Suppressor macrophage treated with lipopolysaccharide for 1 hour (primary cell): ENCODE data around the gene PVR.
"Not testable (repeated sequence)": the region's sequence is repeated elsewhere in the genome, so short reads cannot be mapped to it uniquely, and the experiment has no call there.

Experiments
- DNase-seq, 3 donors: peaks; one replicate each; pipeline ENCODE4 v3.0.0-alpha.2; 2020 to 2022

Gene PVR

DNA sequence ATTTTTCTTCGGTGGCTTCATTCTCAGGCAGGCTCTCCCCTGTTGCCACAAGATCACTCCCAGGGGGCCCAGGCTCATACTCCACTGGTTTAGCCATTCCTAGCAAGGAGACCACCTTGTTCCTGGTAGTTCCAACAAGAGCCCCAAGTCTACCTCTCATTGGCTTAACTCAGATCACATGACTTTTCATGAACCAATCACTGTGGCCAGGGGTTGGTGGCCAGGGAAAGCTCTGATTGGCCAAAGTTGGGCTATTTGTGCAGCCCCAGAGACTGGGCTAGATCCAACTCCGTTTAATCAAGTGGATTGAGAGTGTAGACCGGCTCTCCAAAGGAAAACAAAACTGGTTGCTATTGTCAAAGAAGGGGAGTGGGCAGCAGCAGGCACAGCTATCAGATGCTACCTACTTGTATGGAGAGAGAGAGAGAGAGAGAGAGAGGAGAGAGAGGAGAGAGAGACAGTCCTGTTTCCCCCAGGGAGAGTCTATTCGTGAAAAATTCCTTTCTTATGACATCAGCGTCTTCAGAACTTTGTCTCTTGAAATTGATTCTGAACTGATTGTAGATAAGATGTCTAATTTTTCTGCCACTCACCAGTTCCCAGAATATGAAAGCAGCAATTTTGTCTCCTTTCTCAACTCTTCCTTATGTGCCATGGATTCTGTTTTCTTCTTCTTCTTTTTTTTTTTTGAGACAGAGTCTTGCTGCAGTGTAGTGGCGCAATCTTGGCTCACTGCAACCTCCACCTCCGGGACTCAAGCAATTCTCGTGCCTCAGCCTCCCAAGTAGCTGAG lies 33.5 kb downstream of the PVR start:
- peak in 1 of 3 donors; percentile 23 for DNase-seq

DNA sequence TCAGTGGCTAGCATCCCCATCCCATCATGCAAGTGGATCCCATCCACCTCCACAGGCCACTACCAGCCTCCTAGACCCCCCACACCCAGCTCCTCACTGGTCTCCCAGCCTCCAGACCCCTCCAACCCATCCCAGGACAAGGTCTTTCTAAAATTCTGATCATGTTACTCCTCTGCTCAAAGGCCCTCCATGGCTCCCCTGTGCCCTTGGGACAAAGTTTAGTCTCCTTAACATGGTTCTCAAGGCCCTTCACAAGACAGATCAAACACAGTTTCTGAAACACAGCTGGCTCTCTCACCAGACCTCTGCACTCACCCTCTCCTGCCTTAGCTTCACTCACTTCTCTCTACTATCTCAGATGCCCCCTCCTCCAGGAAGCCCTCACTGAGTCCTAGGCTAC lies 36.8 kb downstream of the PVR start:
- no peak for DNase-seq

DNA sequence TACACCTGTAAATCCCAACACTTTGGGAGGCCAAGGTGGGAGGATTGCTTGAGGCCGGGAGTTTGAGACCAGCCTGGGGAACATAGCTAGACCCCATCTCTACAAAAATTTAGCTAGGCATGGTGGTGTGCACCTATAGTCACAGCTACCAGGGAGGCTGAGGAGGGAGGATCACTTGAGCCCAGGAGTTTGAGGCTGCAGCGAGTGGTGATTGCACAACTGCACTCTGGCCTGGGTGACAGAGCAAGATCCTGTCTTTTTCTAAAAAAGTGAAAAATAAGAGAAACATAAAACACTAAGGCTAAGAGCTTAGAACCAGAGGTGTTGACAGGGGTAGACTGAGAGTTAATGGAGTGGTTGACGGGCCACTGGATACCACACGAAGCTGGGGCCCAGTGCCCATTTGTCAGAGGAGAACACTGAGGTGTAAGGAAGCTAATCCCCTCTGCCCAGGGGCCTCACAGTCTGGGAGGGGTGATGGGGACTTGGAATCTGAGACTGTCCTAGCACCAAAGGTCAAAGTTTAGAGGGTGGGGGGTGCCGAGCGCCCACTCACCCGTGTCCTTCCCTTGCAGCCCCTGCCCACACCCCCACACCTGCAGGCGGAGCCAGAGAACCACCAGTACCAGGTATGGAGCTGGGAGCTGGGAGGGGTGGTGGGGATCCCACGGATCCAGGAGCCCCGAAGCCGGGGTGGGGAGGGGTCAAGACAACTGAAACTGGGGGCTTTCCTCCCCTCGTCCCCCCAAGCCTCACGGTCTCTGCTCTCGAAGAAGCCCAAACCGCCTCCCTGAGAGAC lies 38.5 kb downstream of the PVR start:
- DNase-seq: no peak

DNA sequence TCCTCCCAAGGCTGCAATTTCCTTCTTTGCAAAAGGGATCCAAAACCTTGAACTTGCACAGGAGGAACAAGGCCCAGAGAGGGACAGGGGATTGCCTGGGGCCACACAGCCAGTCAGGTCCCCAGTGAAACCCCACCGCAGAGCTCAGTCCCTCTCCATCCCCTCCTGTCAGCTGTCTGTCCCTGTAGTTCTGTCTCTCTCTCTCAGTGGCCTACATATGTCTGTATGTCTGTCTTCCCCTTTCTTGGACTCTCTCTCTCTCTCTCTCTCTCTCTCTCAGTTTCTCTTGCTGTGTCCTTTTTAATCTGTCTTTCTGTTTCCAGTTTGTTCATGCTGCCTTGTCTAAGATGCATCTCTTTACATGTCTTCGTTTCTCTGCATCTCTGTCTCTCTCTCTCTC lies 39.1 kb downstream of the PVR start:
- DNase-seq: peak in 1 of 3 donors; percentile 31

DNA sequence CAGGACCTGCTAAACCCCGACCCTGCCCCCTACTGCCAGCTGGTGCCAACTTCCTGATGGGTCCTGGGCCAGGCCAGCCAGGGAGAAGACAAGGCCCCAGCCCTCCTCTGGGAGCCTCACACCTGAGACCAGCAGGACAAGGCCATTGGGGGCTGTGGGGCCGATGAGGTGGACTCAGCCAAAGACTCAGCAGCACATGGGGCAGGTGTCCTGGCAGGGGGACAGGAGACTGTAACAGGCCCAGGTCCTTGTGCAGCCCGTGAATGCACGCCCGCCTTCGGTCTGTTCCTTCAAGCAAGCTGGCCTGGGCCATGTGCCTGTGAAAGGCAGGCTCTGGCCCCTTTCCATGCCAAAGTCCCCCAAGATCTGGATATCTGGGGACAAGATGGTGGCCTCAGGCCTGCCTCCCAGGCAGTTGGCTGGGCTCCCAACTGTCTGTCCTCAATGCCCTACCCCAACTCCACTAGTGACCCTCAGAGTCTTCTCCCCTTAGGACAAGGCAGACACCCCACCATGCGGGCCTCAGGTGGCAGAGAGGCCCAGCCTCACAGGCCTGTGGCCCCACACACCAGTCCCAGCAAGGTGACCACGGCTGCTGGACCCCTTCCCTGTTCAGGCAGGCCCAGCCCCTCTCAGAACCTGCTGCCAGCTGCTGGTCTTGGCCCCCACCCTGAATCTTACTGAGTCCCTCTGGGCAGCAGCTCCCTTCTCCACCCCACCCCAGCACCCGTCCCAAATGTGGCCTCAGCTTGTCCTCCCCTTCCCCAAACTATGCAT lies 39.9 kb downstream of the PVR start:
- DNase-seq: peak in 1 of 3 donors; percentile 25

DNA sequence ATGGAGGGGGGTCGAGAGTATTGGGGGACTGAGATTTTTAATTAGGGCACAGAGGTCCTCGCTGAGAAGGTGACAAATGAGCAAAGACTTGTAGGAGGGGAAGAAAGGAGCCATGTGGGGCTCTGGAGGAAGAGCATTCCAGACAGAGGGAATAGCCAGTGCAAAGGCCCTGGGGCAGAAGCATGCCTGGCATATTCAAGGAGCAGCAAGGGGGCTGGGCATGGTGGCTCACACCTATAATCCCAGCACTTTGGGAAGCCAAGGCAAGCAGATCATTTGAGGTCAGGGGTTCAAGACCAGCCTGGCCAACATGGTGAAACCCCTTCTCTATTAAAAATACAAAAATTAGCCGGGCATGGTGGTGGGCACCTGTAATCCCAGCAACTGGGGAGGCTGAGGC lies 40.7 kb downstream of the PVR start:
- not testable (repeated sequence) for DNase-seq

DNA sequence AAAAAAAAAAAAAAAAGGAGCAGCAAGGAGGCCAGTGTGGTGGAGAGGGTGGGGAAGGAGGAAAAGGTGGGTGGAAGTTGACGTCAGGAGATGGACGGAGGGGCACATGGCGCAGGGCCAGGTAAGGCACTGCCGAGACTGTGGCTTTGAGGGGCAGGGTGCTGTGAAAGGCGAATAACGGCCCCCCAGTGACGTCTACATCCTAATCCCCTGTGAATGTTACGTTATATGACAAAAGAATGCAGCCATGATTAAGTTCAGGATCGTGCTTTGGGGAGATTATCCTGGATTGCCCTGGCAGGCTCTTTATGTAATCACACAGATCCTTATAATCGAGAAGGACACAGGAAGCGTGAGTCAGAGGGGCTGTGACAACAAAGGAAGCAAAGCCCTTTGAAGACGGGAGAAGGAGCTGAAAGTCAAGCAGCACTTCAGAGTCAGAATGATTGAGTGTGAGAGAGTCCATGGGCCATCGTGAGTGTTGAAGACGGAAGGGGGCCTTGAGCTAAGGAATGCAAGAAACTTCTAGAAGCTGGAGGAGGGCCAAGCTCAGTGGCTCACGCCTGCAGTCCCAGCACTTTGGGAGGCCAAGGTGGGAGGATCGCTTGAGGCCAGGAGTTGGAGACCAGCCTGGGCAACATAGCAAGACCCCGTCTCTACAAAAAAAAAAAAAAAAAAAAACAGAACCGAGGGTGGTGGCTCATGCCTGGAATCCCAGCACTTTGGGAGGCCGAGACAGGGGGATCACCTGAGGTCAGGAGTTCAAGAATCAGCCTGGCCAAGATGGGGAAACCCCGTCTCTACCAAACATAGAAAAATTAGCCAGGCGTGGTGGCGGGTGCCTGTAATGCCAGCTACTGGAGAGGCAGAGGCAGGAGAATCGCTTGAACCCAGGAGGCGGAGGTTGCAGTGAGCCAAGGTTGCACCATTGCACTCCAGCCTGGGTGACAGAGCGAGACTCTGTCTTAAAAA lies 41.5 kb downstream of the PVR start:
- DNase-seq: peak; percentile 85 to 89 (median 86)

DNA sequence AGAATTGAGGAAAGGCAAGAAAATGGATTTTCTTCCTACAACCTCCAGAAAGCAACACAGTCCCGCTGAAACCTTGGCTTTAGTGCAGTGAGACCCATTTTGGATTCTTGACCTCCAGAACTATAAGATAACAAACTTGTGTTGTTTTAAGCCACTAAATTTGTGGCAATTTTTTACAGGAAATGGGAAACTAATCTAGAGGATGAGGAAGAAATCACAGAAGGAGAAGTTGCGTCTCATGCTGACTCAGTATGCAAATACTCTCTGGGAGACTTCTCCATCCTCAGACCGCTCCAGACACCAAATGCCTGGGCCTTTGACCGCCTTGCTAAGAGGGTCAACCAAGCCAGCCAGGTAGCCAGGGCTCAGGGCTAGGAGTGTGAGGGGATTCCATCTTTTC lies 42.2 kb downstream of the PVR start:
- DNase-seq: peak; percentile 86 to 94 (median 90)

DNA sequence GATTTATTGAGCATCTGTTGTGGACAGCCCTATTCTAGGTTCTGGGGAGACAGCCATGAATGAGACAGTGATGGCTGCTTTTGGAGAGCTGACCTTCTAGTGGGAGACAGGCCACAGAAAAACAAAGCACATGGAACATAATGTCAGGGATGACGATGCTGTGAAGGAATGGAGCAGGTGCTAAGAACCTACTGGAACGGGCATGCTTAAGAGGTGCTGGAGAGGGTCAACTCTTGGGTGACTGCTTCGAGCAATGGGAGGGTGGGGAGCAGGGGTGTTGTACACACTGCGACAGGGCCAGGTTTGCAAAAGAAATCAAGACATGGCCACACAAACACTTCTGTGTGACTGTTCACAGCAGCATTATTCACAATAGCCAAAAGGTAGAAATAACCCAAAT lies 43.2 kb downstream of the PVR start:
- DNase-seq: no peak

DNA sequence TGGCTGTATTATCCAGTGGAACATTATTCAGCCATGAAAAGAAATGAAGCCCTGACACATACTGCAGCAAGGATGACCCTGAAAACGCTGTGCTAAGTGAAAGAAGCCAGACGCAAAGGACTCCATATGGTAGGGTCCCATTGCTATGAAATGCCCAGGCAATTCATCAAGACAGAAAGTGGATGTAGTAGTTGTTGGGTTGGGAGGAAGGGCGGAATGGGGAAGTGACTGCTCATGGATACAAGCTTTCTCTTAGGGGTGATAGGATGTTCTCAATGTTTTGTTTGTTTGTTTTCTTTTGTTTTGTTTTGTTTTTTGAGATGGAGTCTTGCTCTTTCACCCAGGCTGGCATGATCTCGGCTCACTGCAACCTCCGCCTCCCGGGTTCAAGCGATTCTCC lies 44.2 kb downstream of the PVR start:
- peak; percentile 61 to 65 (median 61) for DNase-seq

DNA sequence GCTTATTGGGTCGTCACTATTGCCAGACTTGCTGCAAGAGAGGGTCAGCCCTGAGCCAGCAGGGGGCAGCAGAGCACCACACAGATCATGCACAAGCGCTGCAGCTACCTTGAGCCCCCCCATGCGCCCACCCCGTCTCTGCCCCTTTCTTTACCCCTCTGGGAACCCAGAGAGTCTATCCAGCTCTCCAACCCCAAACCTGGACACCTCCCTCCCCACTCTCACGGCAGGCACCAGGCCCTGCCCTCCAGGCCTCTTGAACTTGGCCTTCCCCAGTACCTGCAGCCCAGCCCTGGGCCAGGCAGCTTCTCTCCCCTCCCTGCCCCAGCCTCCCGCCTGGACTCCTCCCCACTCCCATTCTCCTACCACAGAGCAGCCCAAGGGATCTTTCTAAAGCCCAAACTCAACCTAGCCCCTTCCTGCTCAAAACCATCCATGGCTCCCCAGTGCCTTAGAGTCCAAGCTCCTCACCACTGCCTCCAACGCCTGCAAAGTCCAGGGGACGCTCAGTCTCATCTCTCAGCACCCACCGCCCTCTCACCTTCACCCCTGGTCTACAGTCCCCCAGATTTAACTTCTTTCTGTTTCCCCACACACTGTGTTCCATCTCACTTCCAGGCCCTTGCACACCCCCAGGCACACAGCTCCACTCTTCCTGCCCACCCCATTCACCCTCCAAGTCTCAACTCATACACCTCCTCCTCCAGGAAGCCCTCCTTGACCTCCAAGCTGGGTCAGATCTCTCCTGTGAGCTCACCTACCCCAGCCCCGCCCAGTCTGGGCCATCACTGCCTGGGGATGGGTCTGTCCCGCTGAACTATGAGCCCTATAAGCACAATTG lies 45.8 kb downstream of the PVR start:
- DNase-seq: peak; percentile 71 to 87 (median 79)

DNA sequence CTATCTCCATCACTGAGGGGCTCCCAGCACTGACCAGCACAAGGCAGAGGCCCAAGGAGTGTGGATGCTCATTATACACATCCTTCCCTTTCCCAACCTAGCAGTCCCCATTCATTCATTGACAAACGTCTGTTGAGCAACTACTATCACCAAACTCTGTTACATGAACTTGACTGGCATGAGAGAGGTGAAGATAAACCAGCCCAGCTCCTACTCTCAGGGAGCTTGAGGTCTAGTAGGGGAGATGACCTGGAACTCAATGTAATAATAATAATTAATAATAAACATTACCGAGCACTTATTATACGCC lies 46.4 kb downstream of the PVR start:
- no peak for DNase-seq

DNA sequence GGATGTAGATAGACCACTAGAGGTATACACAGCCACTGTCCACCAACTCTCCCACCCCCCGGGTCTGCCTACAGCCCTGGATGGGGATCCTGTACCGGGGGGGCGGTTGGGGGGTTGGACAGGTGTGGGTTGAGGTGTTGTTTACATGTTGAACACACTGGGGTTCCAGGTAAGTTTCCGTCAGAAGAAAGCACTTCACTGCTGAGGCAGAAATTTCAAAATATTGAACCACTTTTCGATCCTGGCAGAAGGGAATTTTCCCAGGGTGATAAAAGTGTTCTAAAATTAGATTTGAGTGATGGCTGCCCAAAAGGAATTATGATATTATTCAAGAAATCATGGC lies 48.6 kb downstream of the PVR start:
- DNase-seq: peak; percentile 20 to 31 (median 30)

DNA sequence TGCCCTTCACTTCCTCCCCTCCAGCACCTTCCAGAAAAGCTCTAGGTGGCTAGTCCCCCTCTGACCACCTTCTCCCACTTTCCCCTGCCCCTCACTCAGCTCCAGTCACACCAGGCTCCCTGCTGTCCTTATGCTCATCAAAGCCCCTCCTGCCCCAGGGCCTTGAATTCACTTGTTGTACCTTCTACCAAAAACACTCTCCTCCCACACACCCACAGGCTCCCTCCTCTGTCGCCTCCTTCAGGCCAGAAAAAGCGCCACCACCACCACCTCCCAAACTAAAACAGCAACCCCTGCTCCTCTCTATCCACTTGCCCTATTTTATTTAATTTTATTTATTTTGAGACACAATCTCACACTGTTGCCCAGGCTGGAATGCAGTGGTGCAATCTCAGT lies 50.5 kb downstream of the PVR start:
- peak in 2 of 3 donors; percentile 38 to 41 for DNase-seq

DNA sequence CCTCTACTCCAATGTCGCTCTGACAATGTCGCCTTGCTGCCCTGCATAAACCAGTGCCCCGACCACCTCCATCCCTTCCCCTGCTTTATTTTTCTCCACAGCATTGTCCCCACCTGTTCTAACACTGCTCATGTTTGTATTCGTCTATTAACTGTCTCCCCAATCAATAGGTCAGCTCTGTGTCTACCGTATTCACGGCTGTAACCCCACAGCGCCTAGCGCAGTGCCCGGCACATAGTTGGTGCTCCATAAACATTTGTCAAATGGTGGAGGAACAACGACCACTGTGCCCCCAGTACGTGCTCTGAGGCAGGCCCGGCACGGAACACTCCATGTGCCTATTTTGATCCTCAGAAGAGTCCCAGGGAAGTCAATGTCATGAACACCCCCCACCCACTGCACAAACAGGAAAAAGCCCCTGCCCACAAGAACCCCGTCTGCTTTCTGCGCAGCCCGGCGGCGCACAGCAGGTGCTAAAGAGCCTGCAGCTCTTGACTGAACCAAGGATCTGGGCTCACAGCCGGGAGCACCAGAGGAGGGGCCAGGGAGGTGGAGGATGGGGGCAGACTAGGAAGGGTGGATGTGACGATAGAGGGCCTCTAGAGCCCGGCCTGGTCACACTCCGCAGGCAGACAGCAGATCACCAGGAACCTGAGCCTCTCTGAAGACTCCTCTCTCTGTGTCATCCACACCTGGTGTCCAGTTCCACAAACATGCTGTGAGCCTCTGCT lies 53.4 kb downstream of the PVR start:
- DNase-seq: no peak

DNA sequence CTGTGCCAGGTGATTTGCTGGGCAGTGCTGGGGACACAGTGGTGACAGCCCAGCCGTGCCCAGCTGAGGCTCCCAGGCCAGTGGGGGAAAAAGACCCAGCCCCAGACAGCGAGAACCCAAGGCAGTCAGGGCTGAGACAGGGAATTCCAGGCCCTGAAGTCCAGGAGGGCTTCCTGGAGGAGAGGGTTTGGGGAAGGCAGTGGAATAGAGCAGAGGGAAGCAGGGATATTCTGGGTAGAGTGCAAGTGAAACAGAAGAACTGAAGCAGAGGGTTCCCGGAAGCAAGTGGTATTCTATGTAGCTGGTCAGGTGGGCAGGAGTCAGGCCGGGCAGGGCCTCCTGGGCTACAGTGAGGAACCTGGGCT lies 53.9 kb downstream of the PVR start:
- DNase-seq: no peak

DNA sequence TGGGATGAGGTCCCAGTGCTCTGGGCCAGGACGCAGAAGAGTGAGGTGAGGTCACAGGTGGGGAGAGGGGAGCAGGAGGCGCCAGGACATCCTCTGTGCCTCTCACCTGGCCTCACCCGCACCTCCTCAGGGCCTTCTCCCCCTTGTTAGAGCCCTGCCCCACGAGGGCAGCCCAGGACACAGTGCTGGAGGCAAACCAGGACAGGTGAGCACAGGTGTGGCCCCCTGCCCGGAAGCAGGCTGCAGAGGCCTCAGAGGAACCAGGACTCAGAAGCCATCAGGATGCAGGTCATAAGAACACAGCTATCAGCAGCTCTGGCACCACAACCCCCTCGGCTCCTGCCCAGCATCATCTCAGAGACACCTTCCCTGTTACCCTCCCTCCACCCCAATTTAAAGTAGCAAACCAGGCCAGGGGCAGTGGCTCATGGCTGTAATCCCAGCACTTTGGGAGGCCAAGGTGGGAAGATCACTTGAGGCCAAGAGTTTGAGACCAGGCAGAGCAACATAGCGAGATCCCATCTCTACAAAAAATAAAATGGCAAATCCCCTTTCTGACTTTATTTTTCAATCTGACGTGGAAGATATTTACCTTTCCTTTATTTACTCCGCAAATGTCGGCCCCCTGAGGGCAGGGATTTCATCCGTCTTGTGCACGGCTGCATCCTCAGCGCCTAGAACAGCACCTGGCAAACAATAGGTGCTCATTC lies 54.9 kb downstream of the PVR start, which contains the start of gene CEACAM16:
CEACAM16 (plus strand) TSS at position 660 of the 710 bp plus-strand sequence. CDS start 2,306 bp downstream, outside the sequence.
- DNase-seq: no peak

DNA sequence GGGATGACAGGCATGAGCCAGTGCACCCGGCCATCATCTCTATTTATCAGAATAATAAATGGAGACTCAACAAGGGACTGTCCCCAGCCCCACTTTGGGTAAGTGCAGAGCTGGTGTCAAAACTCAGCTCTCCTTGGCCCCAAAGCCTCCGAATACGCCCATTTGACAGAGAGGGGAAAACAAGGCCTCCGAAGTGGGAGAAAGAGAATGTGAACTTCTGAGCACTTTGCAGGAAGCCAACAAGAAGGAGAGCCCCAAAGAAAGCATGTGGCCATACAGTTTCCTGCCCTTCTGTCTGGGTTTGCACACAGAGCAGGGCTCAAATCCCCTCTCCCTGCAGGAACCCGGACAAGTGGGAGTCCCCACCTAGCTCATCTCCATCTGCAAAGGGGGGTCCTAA lies 56.8 kb downstream of the PVR start:
- no peak for DNase-seq

DNA sequence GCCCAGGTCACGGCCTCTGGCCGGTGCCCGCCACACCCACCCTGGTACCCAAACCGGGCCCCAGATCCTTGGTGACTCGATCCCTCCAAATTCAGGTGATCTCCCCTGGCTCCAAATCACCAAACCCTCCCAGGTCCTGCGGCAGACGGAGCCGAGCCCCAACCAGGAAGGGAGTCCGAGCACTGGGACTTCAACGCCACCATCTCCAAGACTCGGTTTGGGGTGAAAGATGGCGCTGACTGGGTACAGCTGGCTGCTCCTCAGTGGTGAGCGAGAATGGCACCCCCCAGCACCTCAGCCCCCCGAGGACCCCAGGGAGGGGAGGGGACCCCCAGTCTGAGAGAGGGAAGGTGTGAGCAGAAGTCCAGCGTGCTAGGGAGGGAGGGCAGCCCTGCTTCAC lies 57.5 kb downstream of the PVR start:
- no peak for DNase-seq

DNA sequence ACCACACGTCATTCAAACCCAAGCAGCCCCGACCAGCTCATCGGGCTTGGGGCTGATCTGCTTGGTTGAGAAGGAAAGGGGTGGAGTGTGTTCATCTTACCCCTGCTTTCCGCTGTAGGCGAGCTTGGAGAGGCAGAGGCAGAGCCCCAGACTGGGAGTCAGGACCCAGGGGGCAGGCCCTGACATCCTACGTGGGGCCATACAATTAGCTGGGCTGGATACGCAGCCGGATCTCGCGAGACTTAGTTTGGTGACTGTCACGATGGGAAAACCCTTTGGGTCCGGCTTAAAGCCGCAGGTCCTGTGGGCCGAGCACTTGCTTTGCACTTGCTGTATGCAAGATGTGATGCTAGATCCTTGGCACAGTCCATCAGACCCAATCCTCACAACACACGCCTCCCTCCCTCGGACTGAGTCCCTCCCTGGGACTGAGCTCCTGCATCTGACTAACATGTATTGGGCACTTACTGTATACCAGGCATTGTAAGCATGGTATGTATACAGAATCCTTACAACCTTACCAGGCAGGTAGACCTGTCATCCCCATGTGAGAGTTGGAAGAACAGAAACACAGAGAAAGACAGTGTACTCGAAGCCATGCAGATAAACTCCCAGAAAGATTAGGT lies 59.0 kb downstream of the PVR start:
- no peak for DNase-seq
